ENCODE measurements around the gene ATP2A3. TPM values are rescaled to one million over a fixed set of nuclear protein-coding genes. Genes with fewer than 3 reads are reported as not detected.

Gene ATP2A3
- polyA plus RNA-seq, 3 donors = 6.9 to 46.5 (median 9.5) TPM

DNA sequence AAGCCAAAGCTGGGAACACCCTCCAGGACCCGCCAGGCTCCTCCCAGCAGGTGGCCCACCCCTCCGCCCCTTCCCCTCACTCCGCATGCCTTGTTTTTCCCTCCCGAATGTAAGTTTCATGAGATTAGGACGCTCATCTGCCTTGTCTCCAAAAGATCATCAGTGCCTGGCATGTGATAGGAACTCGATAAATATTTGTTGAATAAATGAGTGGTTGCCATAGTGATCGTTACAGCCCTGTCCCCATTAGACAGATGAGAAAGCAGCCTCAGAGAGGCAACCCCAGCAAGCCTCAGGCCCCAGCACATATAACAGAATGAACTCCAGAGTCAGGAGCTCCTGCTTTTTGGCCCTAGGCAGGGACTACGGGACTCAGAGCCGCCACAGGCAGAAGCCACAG lies 76.4 kb downstream of the ATP2A3 start:
- peaks cover 8 to 21% (median 9%) of the 10 kb centered on the region in 3 donors for H3K27me3 Mint-ChIP-seq (ENCODE audit: low read depth in 3 of 3)
- Histone ChIP-seq H2AFZ (ENCODE audit: insufficient read depth, low read depth, low read length, poor library complexity, severe bottlenecking) (no peak overlapping the region), H3K4me2 (replicated peaks; ENCODE audit: extremely low read depth, low read length, poor library complexity, severe bottlenecking) (peak overlapping the region; percentile 62), H3K36me3 (replicated peaks in 1 of 2; ENCODE audit: control insufficient read depth in 1 of 2, insufficient read depth in 2 of 2, low read length in 2 of 2) (peaks cover 10 to 17% of the 10 kb centered on the region in 2 donors), H3K79me2 (ENCODE audit: insufficient read depth, low read length) (no peaks in the 10 kb centered on the region), H3K9ac (ENCODE audit: insufficient read depth, low read length, poor library complexity, severe bottlenecking) (peak overlapping the region; percentile 40), H3K9me3 (replicated peaks in 1 of 2; ENCODE audit: control insufficient read depth in 1 of 2, insufficient read depth in 1 of 2, low read length in 2 of 2) (no peaks in the 10 kb centered on the region), H3K27ac (ENCODE audit: low read depth in 1 of 2, low read length in 2 of 2) (peak overlapping the region in 1 of 2 donors; percentile 76), H3K4me3 (replicated peaks in 1 of 3; ENCODE audit: low read depth in 2 of 3, low read length in 3 of 3) (peak overlapping the region in 1 of 3 experiments; percentile 67), H4K20me1 (ENCODE audit: insufficient read depth, low read length) (no peaks in the 10 kb centered on the region), H3K27me3 (ENCODE audit: control insufficient read depth in 2 of 2, insufficient read depth in 2 of 2, low read length in 2 of 2) (no peaks in the 10 kb centered on the region), H3K4me1 (ENCODE audit: control insufficient read depth in 1 of 2, insufficient read depth in 2 of 2, low read length in 2 of 2) (peaks cover 59 to 76% of the 10 kb centered on the region in 2 donors)
- WGBS (ENCODE audit: insufficient coverage) = 89% methylated on average over 3 of the region's 9 CpGs
- H3K27ac Mint-ChIP-seq = peak overlapping the region in 5 of 7 donors; percentile 7 to 97 (median 35)
- intact Hi-C loops (cut with micrococcal nuclease) = no loop called here
- TF ChIP-seq, protein P1, sequence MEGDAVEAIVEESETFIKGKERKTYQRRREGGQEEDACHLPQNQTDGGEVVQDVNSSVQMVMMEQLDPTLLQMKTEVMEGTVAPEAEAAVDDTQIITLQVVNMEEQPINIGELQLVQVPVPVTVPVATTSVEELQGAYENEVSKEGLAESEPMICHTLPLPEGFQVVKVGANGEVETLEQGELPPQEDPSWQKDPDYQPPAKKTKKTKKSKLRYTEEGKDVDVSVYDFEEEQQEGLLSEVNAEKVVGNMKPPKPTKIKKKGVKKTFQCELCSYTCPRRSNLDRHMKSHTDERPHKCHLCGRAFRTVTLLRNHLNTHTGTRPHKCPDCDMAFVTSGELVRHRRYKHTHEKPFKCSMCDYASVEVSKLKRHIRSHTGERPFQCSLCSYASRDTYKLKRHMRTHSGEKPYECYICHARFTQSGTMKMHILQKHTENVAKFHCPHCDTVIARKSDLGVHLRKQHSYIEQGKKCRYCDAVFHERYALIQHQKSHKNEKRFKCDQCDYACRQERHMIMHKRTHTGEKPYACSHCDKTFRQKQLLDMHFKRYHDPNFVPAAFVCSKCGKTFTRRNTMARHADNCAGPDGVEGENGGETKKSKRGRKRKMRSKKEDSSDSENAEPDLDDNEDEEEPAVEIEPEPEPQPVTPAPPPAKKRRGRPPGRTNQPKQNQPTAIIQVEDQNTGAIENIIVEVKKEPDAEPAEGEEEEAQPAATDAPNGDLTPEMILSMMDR (IDR thresholded peaks at IDR 0.05) = no peak
- H3K36me3 Mint-ChIP-seq = peaks cover 35 to 36% of the 10 kb centered on the region in 2 donors
- H3K4me3 Mint-ChIP-seq = peak overlapping the region in 1 of 2 donors; percentile 31
- H3K9me3 Mint-ChIP-seq = peaks cover 0 to 2% (median 0%) of the 10 kb centered on the region in 7 donors
- H3K4me1 Mint-ChIP-seq = peaks cover 56% of the 10 kb centered on the region
- no peak for DNase-seq

DNA sequence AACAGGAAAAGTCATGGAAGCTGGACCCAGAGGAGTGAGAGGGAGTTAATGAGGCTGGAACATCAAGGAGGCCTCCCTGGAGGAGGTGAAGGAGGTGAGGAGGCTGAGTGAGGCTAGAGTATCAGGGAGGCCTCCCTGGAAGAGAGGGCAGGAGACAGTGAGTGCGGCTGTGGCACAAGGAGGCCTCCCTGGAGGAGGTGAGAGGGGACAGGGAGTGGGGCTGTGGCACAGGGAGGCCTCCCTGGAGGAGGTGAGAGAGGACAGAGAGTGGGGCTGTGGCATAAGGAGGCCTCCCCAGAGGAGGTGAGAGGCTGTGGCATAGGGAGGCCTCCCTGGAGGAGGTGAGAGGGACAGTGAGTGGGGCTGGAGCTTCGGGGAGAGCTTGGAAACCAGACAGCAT lies 76.8 kb downstream of the ATP2A3 start:
- H3K27me3 Mint-ChIP-seq (ENCODE audit: low read depth in 3 of 3) = peaks cover 8 to 21% (median 9%) of the 10 kb centered on the region in 3 donors
- intact Hi-C loops (cut with micrococcal nuclease) = no loop called here
- H3K27me3 ChIP-seq (ENCODE audit: control insufficient read depth in 2 of 2, insufficient read depth in 2 of 2, low read length in 2 of 2) = no peaks in the 10 kb centered on the region
- no peak overlapping the region for H2AFZ ChIP-seq (ENCODE audit: insufficient read depth, low read depth, low read length, poor library complexity, severe bottlenecking)
- WGBS (ENCODE audit: insufficient coverage) = 100% methylated on average over 1 of the region's 2 CpGs
- H3K4me3 Mint-ChIP-seq = peak overlapping the region; percentile 62 to 90
- no peaks in the 10 kb centered on the region for H4K20me1 ChIP-seq (ENCODE audit: insufficient read depth, low read length)
- H3K9me3 ChIP-seq (replicated peaks in 1 of 2; ENCODE audit: control insufficient read depth in 1 of 2, insufficient read depth in 1 of 2, low read length in 2 of 2) = no peaks in the 10 kb centered on the region
- H3K27ac ChIP-seq (ENCODE audit: low read depth in 1 of 2, low read length in 2 of 2) = peak overlapping the region; percentile 66 to 76
- H3K4me2 ChIP-seq (replicated peaks; ENCODE audit: extremely low read depth, low read length, poor library complexity, severe bottlenecking) = peak overlapping the region; percentile 62
- H3K4me1 ChIP-seq (ENCODE audit: control insufficient read depth in 1 of 2, insufficient read depth in 2 of 2, low read length in 2 of 2) = peaks cover 59 to 72% of the 10 kb centered on the region in 2 donors
- peak overlapping the region; percentile 81 to 97 (median 90) for H3K27ac Mint-ChIP-seq
- peak overlapping the region in 1 of 3 experiments; percentile 67 for H3K4me3 ChIP-seq (replicated peaks in 1 of 3; ENCODE audit: low read depth in 2 of 3, low read length in 3 of 3)
- H3K36me3 Mint-ChIP-seq = peaks cover 36 to 39% of the 10 kb centered on the region in 2 donors
- H3K9ac ChIP-seq (ENCODE audit: insufficient read depth, low read length, poor library complexity, severe bottlenecking) = peak overlapping the region; percentile 40
- TF ChIP-seq, protein P1 (IDR thresholded peaks at IDR 0.05) = no peak
- H3K36me3 ChIP-seq (replicated peaks in 1 of 2; ENCODE audit: control insufficient read depth in 1 of 2, insufficient read depth in 2 of 2, low read length in 2 of 2) = peaks cover 11 to 17% of the 10 kb centered on the region in 2 donors
- H3K9me3 Mint-ChIP-seq = peaks cover 0 to 2% (median 0%) of the 10 kb centered on the region in 7 donors
- peaks cover 56% of the 10 kb centered on the region for H3K4me1 Mint-ChIP-seq
- DNase-seq = no peak
- H3K79me2 ChIP-seq (ENCODE audit: insufficient read depth, low read length) = no peaks in the 10 kb centered on the region

All from CD14-positive monocyte (primary cell).